Measurements from ENCODE around the gene ABCA13.

Gene ABCA13

GRCh38 chr7:48249166-48249565, 77.9 kb downstream of the ABCA13 start:
- H3K27me3 ChIP-seq (ENCODE audit: control insufficient read depth, insufficient read depth, low read length), result no peaks in the 10 kb centered on the region
- no peak overlapping the region for H3K9ac ChIP-seq (ENCODE audit: low read depth, low read length)
- H3K36me3 ChIP-seq (ENCODE audit: control insufficient read depth, insufficient read depth, low read length), result no peaks in the 10 kb centered on the region
- no peak overlapping the region for H3K4me3 ChIP-seq (ENCODE audit: low read depth, low read length)
- H3K9me3 ChIP-seq (ENCODE audit: control insufficient read depth, insufficient read depth, low read length), result no peaks in the 10 kb centered on the region
- H3K4me1 ChIP-seq (ENCODE audit: control insufficient read depth, insufficient read depth, low read length), result peaks cover 2% of the 10 kb centered on the region

- Histone ChIP-seq H3K36me3 (ENCODE audit: control insufficient read depth, insufficient read depth, low read length) (no peaks in the 10 kb centered on the region), H3K27me3 (ENCODE audit: control insufficient read depth, insufficient read depth, low read length) (no peaks in the 10 kb centered on the region), H3K4me3 (ENCODE audit: low read depth, low read length) (no peak overlapping the region), H3K9me3 (ENCODE audit: control insufficient read depth, insufficient read depth, low read length) (no peaks in the 10 kb centered on the region), H3K9ac (ENCODE audit: low read depth, low read length) (no peak overlapping the region), H3K4me1 (ENCODE audit: control insufficient read depth, insufficient read depth, low read length) (peaks cover 2% of the 10 kb centered on the region)
Observed at GRCh38 chr7:48250441-48250951, 79.2 kb downstream of the ABCA13 start.

- Histone ChIP-seq H3K9me3 (ENCODE audit: control insufficient read depth, insufficient read depth, low read length) (no peaks in the 10 kb centered on the region), H3K4me3 (ENCODE audit: low read depth, low read length) (no peak overlapping the region), H3K4me1 (ENCODE audit: control insufficient read depth, insufficient read depth, low read length) (peaks cover 2% of the 10 kb centered on the region), H3K27me3 (ENCODE audit: control insufficient read depth, insufficient read depth, low read length) (no peaks in the 10 kb centered on the region), H3K9ac (ENCODE audit: low read depth, low read length) (no peak overlapping the region), H3K36me3 (ENCODE audit: control insufficient read depth, insufficient read depth, low read length) (no peaks in the 10 kb centered on the region)
Observed at GRCh38 chr7:48251766-48252165, 80.5 kb downstream of the ABCA13 start.

- H3K27me3 ChIP-seq (ENCODE audit: control insufficient read depth, insufficient read depth, low read length), result no peaks in the 10 kb centered on the region
- no peak overlapping the region for H3K9ac ChIP-seq (ENCODE audit: low read depth, low read length)
- no peak overlapping the region for H3K4me3 ChIP-seq (ENCODE audit: low read depth, low read length)
- H3K4me1 ChIP-seq (ENCODE audit: control insufficient read depth, insufficient read depth, low read length), result peaks cover 2% of the 10 kb centered on the region
- H3K9me3 ChIP-seq (ENCODE audit: control insufficient read depth, insufficient read depth, low read length), result no peaks in the 10 kb centered on the region
- no peaks in the 10 kb centered on the region for H3K36me3 ChIP-seq (ENCODE audit: control insufficient read depth, insufficient read depth, low read length)
Observed at GRCh38 chr7:48252995-48253394, 81.7 kb downstream of the ABCA13 start.

- no peaks in the 10 kb centered on the region for H3K36me3 ChIP-seq (ENCODE audit: control insufficient read depth, insufficient read depth, low read length)
- no peak overlapping the region for H3K9ac ChIP-seq (ENCODE audit: low read depth, low read length)
- no peaks in the 10 kb centered on the region for H3K9me3 ChIP-seq (ENCODE audit: control insufficient read depth, insufficient read depth, low read length)
- no peaks in the 10 kb centered on the region for H3K27me3 ChIP-seq (ENCODE audit: control insufficient read depth, insufficient read depth, low read length)
- no peak overlapping the region for H3K4me3 ChIP-seq (ENCODE audit: low read depth, low read length)
- peaks cover 2% of the 10 kb centered on the region for H3K4me1 ChIP-seq (ENCODE audit: control insufficient read depth, insufficient read depth, low read length)
Observed at GRCh38 chr7:48255046-48255445, 83.8 kb downstream of the ABCA13 start.

GRCh38 chr7:48259463-48260280, 88.4 kb downstream of the ABCA13 start:
- Histone ChIP-seq H3K9ac (ENCODE audit: low read depth, low read length) (no peak overlapping the region), H3K27me3 (ENCODE audit: control insufficient read depth, insufficient read depth, low read length) (no peaks in the 10 kb centered on the region), H3K4me1 (ENCODE audit: control insufficient read depth, insufficient read depth, low read length) (no peaks in the 10 kb centered on the region), H3K9me3 (ENCODE audit: control insufficient read depth, insufficient read depth, low read length) (no peaks in the 10 kb centered on the region), H3K4me3 (ENCODE audit: low read depth, low read length) (no peak overlapping the region), H3K36me3 (ENCODE audit: control insufficient read depth, insufficient read depth, low read length) (no peaks in the 10 kb centered on the region)

GRCh38 chr7:48261696-48262095, 90.4 kb downstream of the ABCA13 start:
- H3K9me3 ChIP-seq (ENCODE audit: control insufficient read depth, insufficient read depth, low read length), result no peaks in the 10 kb centered on the region
- no peaks in the 10 kb centered on the region for H3K36me3 ChIP-seq (ENCODE audit: control insufficient read depth, insufficient read depth, low read length)
- H3K4me3 ChIP-seq (ENCODE audit: low read depth, low read length), result no peak overlapping the region
- H3K9ac ChIP-seq (ENCODE audit: low read depth, low read length), result no peak overlapping the region
- no peaks in the 10 kb centered on the region for H3K27me3 ChIP-seq (ENCODE audit: control insufficient read depth, insufficient read depth, low read length)
- H3K4me1 ChIP-seq (ENCODE audit: control insufficient read depth, insufficient read depth, low read length), result no peaks in the 10 kb centered on the region

- Histone ChIP-seq H3K4me3 (ENCODE audit: low read depth, low read length) (no peak overlapping the region), H3K27me3 (ENCODE audit: control insufficient read depth, insufficient read depth, low read length) (no peaks in the 10 kb centered on the region), H3K9me3 (ENCODE audit: control insufficient read depth, insufficient read depth, low read length) (no peaks in the 10 kb centered on the region), H3K9ac (ENCODE audit: low read depth, low read length) (no peak overlapping the region), H3K4me1 (ENCODE audit: control insufficient read depth, insufficient read depth, low read length) (no peaks in the 10 kb centered on the region), H3K36me3 (ENCODE audit: control insufficient read depth, insufficient read depth, low read length) (no peaks in the 10 kb centered on the region)
Observed at GRCh38 chr7:48262606-48263310, 91.5 kb downstream of the ABCA13 start.

- Histone ChIP-seq H3K36me3 (ENCODE audit: control insufficient read depth, insufficient read depth, low read length) (no peaks in the 10 kb centered on the region), H3K4me1 (ENCODE audit: control insufficient read depth, insufficient read depth, low read length) (no peaks in the 10 kb centered on the region), H3K9ac (ENCODE audit: low read depth, low read length) (no peak overlapping the region), H3K9me3 (ENCODE audit: control insufficient read depth, insufficient read depth, low read length) (no peaks in the 10 kb centered on the region), H3K4me3 (ENCODE audit: low read depth, low read length) (no peak overlapping the region), H3K27me3 (ENCODE audit: control insufficient read depth, insufficient read depth, low read length) (no peaks in the 10 kb centered on the region)
Observed at GRCh38 chr7:48263311-48263650, 92.0 kb downstream of the ABCA13 start.

GRCh38 chr7:48269066-48269465, 97.8 kb downstream of the ABCA13 start:
- Histone ChIP-seq H3K36me3 (ENCODE audit: control insufficient read depth, insufficient read depth, low read length) (no peaks in the 10 kb centered on the region), H3K27me3 (ENCODE audit: control insufficient read depth, insufficient read depth, low read length) (no peaks in the 10 kb centered on the region), H3K4me3 (ENCODE audit: low read depth, low read length) (no peak overlapping the region), H3K9me3 (ENCODE audit: control insufficient read depth, insufficient read depth, low read length) (no peaks in the 10 kb centered on the region), H3K4me1 (ENCODE audit: control insufficient read depth, insufficient read depth, low read length) (no peaks in the 10 kb centered on the region), H3K9ac (ENCODE audit: low read depth, low read length) (no peak overlapping the region)

GRCh38 chr7:48274662-48275061, 103.4 kb downstream of the ABCA13 start:
- H3K9me3 ChIP-seq (ENCODE audit: control insufficient read depth, insufficient read depth, low read length), result no peaks in the 10 kb centered on the region
- no peaks in the 10 kb centered on the region for H3K4me1 ChIP-seq (ENCODE audit: control insufficient read depth, insufficient read depth, low read length)
- H3K36me3 ChIP-seq (ENCODE audit: control insufficient read depth, insufficient read depth, low read length), result no peaks in the 10 kb centered on the region
- no peak overlapping the region for H3K9ac ChIP-seq (ENCODE audit: low read depth, low read length)
- H3K4me3 ChIP-seq (ENCODE audit: low read depth, low read length), result no peak overlapping the region
- H3K27me3 ChIP-seq (ENCODE audit: control insufficient read depth, insufficient read depth, low read length), result no peaks in the 10 kb centered on the region

- Histone ChIP-seq H3K4me1 (ENCODE audit: control insufficient read depth, insufficient read depth, low read length) (no peaks in the 10 kb centered on the region), H3K9ac (ENCODE audit: low read depth, low read length) (no peak overlapping the region), H3K36me3 (ENCODE audit: control insufficient read depth, insufficient read depth, low read length) (no peaks in the 10 kb centered on the region), H3K9me3 (ENCODE audit: control insufficient read depth, insufficient read depth, low read length) (no peaks in the 10 kb centered on the region), H3K4me3 (ENCODE audit: low read depth, low read length) (no peak overlapping the region), H3K27me3 (ENCODE audit: control insufficient read depth, insufficient read depth, low read length) (no peaks in the 10 kb centered on the region)
Observed at GRCh38 chr7:48279420-48279819, 108.2 kb downstream of the ABCA13 start.

Measured in iPS-15b (cell line).